ENCODE data around the gene DENND1A. TPM values are rescaled to one million over a fixed set of nuclear protein-coding genes. Genes with fewer than 3 reads are reported as not detected.
"Not testable (repeated sequence)": the region's sequence is repeated elsewhere in the genome, so short reads cannot be mapped to it uniquely, and the experiment has no call there.

DENND1A gene
- total RNA-seq, 2 experiments from 2014 or later: 12.8 to 14.8 TPM

GRCh38 chr9:123341816-123342215, 588.1 kb downstream of the DENND1A start:
- H3K27me3 Mint-ChIP-seq: no peaks in the 10 kb centered on the region
- ChIA-PET CTCF (interaction anchor here (1.5 kb wide), 1 partner anchor 8 kb away, joined by 5 read pairs; no protein-coding TSS in a partner anchor), POLR2A (interaction anchor here (0.6 to 2.9 kb wide), 2 partner anchors 428 to 437 kb away, joined by 3 to 12 read pairs; partner anchors contain the start of gene RC3H2)
- DNase-seq: no peak
- no peak overlapping the region for H3K27ac Mint-ChIP-seq
- H3K4me1 Mint-ChIP-seq: peaks cover 36% of the 10 kb centered on the region
- no peaks in the 10 kb centered on the region for H3K9me3 Mint-ChIP-seq
- H3K4me3 Mint-ChIP-seq: no peak overlapping the region
- H3K36me3 Mint-ChIP-seq (ENCODE audit: low read depth): no peaks in the 10 kb centered on the region

GRCh38 chr9:123339666-123340510, 590.0 kb downstream of the DENND1A start:
- peaks cover 36% of the 10 kb centered on the region for H3K4me1 Mint-ChIP-seq
- no peaks in the 10 kb centered on the region for H3K9me3 Mint-ChIP-seq
- no peaks in the 10 kb centered on the region for H3K27me3 Mint-ChIP-seq
- ChIA-PET POLR2A (interaction anchor here (1.0 to 3.8 kb wide), 11 partner anchors 9 to 513 kb away, joined by 3 to 48 read pairs (median 4); partner anchors contain the start of genes RC3H2 and ZBTB6), CTCF (interaction anchor here (0.6 to 1.9 kb wide), 11 partner anchors 9 to 512 kb away, joined by 3 to 16 read pairs (median 3); partner anchors contain the start of gene PDCL)
- no peaks in the 10 kb centered on the region for H3K36me3 Mint-ChIP-seq (ENCODE audit: low read depth)
- DNase-seq: peak; percentile 71
- H3K27ac Mint-ChIP-seq: peak overlapping the region; percentile 97
- H3K4me3 Mint-ChIP-seq: peak overlapping the region; percentile 77

DNA sequence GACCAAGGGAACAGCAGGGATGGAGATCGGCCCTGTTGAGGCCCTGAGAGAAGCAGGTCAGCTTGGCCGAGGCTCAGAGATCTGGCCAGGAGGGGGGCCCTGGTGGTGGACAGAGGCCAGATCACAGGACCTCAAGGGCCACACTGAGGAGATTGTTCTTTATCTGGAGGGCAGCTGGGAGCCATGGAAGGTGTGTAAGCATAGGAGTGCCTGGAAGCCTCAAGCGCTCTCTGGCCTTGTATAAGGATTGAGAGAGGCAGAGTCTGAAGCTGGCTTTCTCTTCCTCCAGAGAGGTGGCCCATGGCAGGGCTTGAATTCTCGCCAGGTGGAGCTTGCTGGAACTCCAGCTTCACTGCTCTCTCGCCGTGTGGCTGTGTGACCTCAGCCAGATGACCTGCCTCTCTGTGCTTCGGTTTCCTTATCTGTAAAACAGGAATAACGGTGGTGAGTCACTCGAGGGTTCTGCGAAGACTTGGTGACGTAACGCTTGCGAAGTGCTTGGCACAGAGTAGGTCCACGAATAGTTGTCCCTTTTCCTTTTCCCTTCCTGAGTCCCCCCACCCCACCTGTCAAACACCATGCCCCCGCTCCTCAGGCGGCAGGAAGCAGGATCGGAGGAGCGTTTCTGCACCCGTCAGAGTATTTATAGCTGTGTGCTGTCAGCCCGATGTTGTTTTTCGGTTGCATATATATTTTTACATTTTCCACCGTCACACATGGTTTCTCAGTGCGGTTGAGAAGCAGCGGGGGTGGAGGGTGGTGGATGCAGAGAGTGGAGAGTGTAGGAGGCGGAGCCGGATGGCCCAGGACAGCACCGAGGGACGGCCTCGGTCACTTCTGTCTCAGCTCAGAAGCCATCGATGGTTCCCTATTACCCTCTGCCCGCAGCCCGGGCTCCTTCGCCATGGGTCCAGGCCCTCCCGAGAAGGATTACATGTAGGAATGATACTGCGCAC, 590.9 kb downstream of the DENND1A start:
- DNase-seq: peak; percentile 80
- Mint-ChIP-seq H3K36me3 (ENCODE audit: low read depth) (no peaks in the 10 kb centered on the region), H3K27me3 (no peaks in the 10 kb centered on the region), H3K27ac (peak overlapping the region; percentile 97), H3K4me3 (peak overlapping the region; percentile 77), H3K9me3 (no peaks in the 10 kb centered on the region), H3K4me1 (peaks cover 36% of the 10 kb centered on the region)
- ChIA-PET POLR2A (interaction anchor here (0.9 to 3.8 kb wide), 13 partner anchors 10 to 435 kb away, joined by 3 to 48 read pairs (median 4); partner anchors contain the start of genes RC3H2 and ZBTB6), CTCF (interaction anchor here (0.9 to 1.9 kb wide), 9 partner anchors 10 to 221 kb away, joined by 3 to 16 read pairs (median 5); no protein-coding TSS in a partner anchor)

GRCh38 chr9:123337971-123338370, 592.0 kb downstream of the DENND1A start:
- ChIA-PET CTCF (no interaction called here), POLR2A (interaction anchor here (1.2 to 3.8 kb wide), 2 partner anchors 11 to 14 kb away, joined by 3 to 48 read pairs; no protein-coding TSS in a partner anchor)
- no peaks in the 10 kb centered on the region for H3K9me3 Mint-ChIP-seq
- H3K27me3 Mint-ChIP-seq: no peaks in the 10 kb centered on the region
- peaks cover 36% of the 10 kb centered on the region for H3K4me1 Mint-ChIP-seq
- no peak overlapping the region for H3K27ac Mint-ChIP-seq
- H3K4me3 Mint-ChIP-seq: no peak overlapping the region
- H3K36me3 Mint-ChIP-seq (ENCODE audit: low read depth): no peaks in the 10 kb centered on the region
- no peak for DNase-seq

DNA sequence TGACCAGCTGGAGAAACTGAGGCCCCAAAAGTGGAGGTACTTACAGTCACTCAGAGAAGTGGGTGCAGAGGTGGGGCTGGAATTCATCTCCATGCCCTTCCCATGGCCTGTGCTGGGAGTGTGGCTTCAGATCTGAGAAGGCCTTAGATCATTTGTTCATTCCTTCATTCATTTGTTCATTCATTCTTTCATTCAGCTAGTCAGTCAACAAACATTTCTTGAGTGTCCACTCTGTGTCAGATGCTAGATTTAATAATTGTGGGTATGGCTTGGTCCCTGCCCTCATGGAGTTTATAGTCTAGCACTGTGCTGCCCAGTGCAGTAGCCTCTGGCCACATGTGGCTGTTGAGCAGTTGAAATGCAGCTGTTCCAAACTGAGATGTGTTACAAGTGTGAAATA, 593.0 kb downstream of the DENND1A start:
- ChIA-PET POLR2A (no interaction called here), CTCF (no interaction called here)
- Mint-ChIP-seq H3K9me3 (no peaks in the 10 kb centered on the region), H3K36me3 (ENCODE audit: low read depth) (no peaks in the 10 kb centered on the region), H3K4me1 (peaks cover 36% of the 10 kb centered on the region), H3K27me3 (no peaks in the 10 kb centered on the region), H3K27ac (no peak overlapping the region), H3K4me3 (no peak overlapping the region)
- DNase-seq: no peak

GRCh38 chr9:123336449-123336848, 593.5 kb downstream of the DENND1A start:
- Mint-ChIP-seq H3K27ac (no peak overlapping the region), H3K36me3 (ENCODE audit: low read depth) (no peaks in the 10 kb centered on the region), H3K9me3 (no peaks in the 10 kb centered on the region), H3K4me3 (no peak overlapping the region), H3K4me1 (peaks cover 32% of the 10 kb centered on the region), H3K27me3 (no peaks in the 10 kb centered on the region)
- ChIA-PET CTCF (interaction anchor here (1.4 kb wide), 1 partner anchor 254 kb away, joined by 3 read pairs; no protein-coding TSS in a partner anchor), POLR2A (no interaction called here)
- no peak for DNase-seq

GRCh38 chr9:123335986-123336329, 594.0 kb downstream of the DENND1A start:
- no peak overlapping the region for H3K27ac Mint-ChIP-seq
- no peaks in the 10 kb centered on the region for H3K36me3 Mint-ChIP-seq (ENCODE audit: low read depth)
- peaks cover 27% of the 10 kb centered on the region for H3K4me1 Mint-ChIP-seq
- POLR2A ChIA-PET: no interaction called here
- H3K4me3 Mint-ChIP-seq: no peak overlapping the region
- DNase-seq: no peak
- no peaks in the 10 kb centered on the region for H3K9me3 Mint-ChIP-seq
- no peaks in the 10 kb centered on the region for H3K27me3 Mint-ChIP-seq
- CTCF ChIA-PET: interaction anchor here (1.4 kb wide), 1 partner anchor 254 kb away, joined by 3 read pairs; no protein-coding TSS in a partner anchor

DNA sequence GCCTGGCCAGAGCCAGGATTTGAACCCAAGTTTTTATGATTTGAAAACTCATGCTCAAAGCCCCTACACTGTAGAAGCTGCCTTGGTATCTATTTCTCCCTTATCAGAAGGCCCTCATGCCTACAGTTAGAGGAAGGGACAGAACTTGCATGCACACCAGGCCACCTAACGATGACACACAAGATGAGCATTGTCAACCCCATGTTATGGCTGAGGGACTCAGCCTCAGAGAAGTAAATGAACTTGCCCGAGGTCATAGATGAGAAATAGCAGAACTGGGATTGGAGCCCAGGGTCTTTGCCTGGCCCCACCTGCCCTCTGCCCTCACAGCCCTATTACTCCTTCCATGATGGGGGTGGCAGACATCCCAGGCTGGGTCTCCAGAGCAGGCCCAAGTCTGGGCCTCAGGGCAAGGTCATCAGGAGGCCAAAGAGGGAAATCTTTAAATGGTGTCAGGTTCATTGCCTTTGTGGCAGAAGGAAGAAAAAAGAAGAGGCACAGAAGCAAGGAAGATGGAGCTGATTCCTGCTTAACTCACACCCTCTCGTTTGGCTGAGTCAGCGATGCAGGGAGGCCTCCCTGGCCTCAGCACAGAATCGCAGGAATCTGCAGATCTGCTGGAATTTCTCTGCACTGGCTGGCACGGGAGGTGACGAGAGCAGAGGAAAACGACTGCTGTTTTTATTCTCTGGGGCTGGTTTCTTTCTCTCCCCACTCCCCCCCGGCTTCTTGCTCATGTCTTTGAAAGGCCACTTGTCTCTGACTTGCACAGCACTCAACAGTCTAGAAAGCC, 594.5 kb downstream of the DENND1A start:
- H3K4me1 Mint-ChIP-seq: peaks cover 22% of the 10 kb centered on the region
- CTCF ChIA-PET: interaction anchor here (1.4 kb wide), 1 partner anchor 253 kb away, joined by 3 read pairs; no protein-coding TSS in a partner anchor
- DNase-seq: no peak
- H3K36me3 Mint-ChIP-seq (ENCODE audit: low read depth): no peaks in the 10 kb centered on the region
- H3K4me3 Mint-ChIP-seq: no peak overlapping the region
- POLR2A ChIA-PET: no interaction called here
- H3K27ac Mint-ChIP-seq: no peak overlapping the region
- H3K27me3 Mint-ChIP-seq: no peaks in the 10 kb centered on the region
- no peaks in the 10 kb centered on the region for H3K9me3 Mint-ChIP-seq

- Mint-ChIP-seq H3K27me3 (no peaks in the 10 kb centered on the region), H3K9me3 (no peaks in the 10 kb centered on the region)
Observed at GRCh38 chr9:123334639-123335038, 595.3 kb downstream of the DENND1A start.

GRCh38 chr9:123333058-123333669, 596.8 kb downstream of the DENND1A start:
- H3K4me3 Mint-ChIP-seq; H3K36me3 Mint-ChIP-seq (ENCODE audit: low read depth); H3K4me1 Mint-ChIP-seq; DNase-seq; H3K27ac Mint-ChIP-seq; POLR2A ChIA-PET; H3K27me3 Mint-ChIP-seq; CTCF ChIA-PET; H3K9me3 Mint-ChIP-seq: not testable (repeated sequence)

More at GRCh38 chr9:123334639-123335038, 595.3 kb downstream of the DENND1A start:
- Mint-ChIP-seq H3K4me3 (no peak overlapping the region), H3K27ac (no peak overlapping the region), H3K4me1 (peaks cover 14% of the 10 kb centered on the region), H3K36me3 (ENCODE audit: low read depth) (no peaks in the 10 kb centered on the region)
- CTCF ChIA-PET: no interaction called here
- no peak for DNase-seq
- POLR2A ChIA-PET: interaction anchor here (1.5 kb wide), 1 partner anchor 16 kb away, joined by 4 read pairs; no protein-coding TSS in a partner anchor

- Mint-ChIP-seq H3K36me3 (ENCODE audit: low read depth) (no peaks in the 10 kb centered on the region), H3K27ac (no peak overlapping the region), H3K9me3 (no peaks in the 10 kb centered on the region), H3K4me3 (no peak overlapping the region), H3K27me3 (no peaks in the 10 kb centered on the region), H3K4me1 (peaks cover 5% of the 10 kb centered on the region)
- no peak for DNase-seq
- POLR2A ChIA-PET: no interaction called here
- CTCF ChIA-PET: no interaction called here
Observed at GRCh38 chr9:123331346-123332060, 598.4 kb downstream of the DENND1A start.

All from activated CD4-positive, alpha-beta memory T cell treated with anti-CD3 and anti-CD28 coated beads, Interleukin-2, amount 10 ng/mL, durations not matched to agents 7 days and 5 days (primary cell).